Stimulated activated CD4-positive, alpha-beta T cell treated with anti-CD3 and anti-CD28 coated beads, Interleukin-2, amount 100 ng/mL, for 4 hours (primary cell): ENCODE results near the gene XIAP.
"Not testable (repeated sequence)": the region's sequence is repeated elsewhere in the genome, so short reads cannot be mapped to it uniquely, and the experiment has no call there.

Experiments
- DNase-seq: peaks from one replicate; pipeline ENCODE4 v3.0.0-alpha.2; 2020; ENCODE audit warnings: low read depth

The XIAP gene

DNA sequence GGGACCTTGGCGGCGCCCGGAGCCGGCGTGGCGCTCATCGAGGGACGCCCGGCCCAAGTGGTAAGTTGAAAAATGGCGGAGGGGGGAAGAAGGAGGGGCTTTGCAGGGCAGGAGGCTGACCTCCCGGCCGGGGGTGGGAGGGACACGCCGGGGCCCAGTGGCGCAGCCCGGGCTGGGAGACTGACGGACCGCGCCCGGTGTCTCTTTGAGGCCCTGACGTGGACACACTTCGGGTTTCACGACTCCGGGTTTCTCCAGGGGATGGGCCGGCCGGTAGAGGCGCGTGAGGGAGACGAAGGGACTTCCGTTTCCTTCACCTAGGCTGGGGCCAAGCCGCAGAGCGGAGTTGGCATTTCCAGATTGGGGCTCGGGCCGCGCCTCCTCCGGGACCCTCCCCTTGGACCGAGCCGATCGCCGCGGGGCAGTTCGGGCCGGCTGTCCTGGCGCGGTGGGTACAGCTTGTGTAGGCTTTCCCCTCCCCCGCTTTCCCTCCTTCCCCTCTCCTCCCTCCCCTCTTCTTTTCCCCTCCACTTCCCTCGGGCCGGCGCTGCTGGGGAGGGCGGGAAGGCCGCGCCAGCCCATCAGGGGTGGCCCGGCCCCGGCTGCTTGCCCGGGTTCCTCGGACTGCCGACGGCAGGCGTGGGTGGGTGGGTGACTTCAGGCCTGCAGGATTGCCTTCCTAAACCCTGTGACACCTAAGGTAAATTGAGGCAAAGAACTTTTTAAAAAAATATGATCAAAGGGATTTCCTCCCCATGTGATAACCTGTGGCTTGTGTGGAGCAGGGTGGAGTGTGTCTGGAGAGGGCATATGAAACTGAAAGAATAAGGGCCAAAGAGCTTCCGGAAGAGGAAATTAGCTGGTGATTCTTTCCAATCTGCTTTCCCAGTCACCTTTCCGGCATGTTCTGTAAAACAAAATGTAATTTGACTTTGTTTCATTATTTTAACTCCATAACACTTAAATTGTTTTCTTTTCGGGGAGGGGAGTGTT is at the start of gene XIAP:
Gene XIAP, plus strand, starts transcription at position 208 of the 993 bp plus-strand sequence. CDS start 25,610 bp downstream, outside the sequence.
- DNase-seq, result peak; percentile 24

DNA sequence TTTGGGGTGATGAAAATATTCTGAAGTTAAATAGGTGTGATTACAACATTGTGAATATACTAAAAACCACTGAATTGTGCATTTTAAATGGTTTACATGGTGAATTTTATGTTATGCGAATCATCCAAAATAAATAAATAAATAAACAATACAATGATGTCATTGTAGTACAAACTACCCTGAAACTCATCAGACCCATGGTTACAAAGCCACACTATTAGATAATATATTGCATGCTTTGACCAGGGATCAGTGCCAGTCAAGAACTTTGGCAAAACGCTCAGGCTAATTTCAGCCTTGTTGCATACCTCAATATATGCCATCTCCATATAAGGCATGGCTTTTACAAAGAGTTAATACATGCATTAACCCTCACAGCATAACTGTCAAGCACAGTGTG is 45.5 kb upstream of the XIAP start:
- no peak for DNase-seq

DNA sequence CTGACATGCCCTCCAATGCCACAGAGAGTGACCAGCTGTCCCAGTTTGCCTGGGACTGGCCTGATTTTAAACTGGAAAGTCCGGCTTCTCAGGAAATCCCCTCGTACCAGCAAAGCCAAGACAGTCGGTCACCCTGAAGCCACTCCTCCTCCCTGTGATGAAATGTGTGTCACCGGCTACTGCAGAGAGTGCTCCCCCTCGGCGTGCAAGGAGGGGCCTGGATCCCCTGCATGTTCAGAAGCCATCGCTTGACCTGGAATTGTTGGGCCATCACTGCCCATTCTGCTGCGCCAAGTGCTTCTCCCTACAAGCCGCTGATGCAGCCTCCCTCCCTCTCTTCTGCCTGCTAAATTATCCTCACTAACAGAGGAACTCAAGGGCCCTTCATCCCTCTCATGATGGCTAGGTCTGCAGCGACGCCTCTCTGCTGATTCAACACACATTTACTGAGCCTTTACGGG is 44.9 kb upstream of the XIAP start:
- DNase-seq, result not testable (repeated sequence)

DNA sequence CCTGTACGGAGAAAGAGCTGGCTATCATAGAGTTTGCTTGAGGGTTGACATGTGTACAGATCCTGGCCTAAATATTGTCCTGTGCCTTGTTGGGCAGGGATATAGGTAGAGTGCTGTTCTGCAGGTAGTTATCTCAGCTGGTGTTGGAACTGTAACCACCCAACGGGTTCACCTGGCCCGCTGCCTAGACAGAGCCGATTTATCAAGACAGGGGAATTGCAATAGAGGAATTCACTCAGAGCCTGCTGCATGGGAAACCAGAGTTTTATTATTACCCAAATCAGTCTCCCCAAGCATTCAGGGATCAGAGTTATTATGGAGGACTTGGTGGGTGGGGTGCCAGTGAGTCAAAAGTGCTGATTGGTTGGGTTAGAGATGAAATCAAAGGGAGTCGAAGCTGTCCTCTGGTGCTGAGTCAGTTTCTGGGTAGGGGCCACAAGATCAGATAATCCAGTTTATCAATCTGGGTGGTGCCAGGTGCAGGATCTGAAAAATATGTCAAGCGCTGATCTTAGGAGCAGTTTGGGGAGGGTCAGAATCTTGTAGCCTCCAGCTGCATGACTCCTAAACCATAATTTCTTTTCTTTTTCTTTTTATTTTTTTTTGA is 42.5 kb upstream of the XIAP start:
- DNase-seq, result no peak

DNA sequence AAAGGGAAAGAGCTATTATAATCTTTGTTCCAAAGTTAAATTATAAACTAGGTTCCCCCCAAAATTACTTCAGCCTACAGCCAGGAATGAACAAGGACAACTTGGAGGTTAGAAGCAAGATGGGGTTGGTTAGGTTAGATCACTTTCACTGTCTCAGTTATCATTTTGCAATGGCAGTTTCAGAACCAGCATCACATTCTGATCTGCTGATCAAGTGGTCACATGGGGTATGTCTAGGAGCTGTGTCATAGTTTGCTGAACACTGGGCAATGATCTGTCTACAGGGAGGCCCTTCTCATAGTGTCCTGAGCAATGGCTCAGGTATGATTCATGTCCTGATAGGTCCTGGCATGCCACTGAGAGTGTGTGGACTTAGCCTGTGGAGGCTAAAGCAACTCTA is 41.6 kb upstream of the XIAP start:
- no peak for DNase-seq

DNA sequence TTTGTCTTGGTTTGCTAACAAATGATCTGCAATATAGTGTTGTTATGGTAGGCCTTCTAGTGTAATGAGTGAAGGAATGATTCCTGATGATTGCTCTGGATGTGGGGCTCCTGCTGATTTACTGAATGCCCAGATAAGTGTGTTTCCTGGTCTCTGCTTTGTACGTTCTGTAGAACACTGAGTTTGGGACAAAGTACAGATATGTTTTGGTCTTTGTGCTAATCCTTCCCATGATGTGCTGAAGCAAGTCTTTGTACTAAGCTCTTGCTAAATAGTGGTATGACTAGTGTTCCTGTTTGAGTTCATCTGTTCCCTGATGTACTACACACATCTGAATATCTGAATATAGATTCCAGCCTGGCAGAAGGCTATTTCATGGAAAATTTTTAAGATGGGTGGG is 36.9 kb upstream of the XIAP start:
- no peak for DNase-seq

DNA sequence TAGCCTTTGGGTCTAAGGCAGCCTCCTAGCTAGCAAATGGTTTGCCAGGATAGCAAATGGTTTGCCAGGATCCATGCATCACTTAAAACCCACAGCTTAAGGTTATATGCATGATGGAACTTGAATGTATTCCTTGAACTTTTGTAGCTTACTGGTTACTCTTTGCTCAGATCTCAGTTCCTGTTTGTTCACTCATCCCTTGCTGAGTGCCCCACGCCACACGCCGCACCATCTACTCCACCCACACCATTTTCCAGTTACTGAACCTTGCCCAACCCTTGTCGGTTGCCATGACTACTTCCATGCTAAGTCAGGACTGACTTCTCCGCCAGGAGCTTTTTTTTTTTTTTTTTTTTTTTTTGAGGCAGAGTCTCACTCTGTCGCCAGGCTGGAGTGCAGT is 29.5 kb upstream of the XIAP start:
- no peak for DNase-seq

DNA sequence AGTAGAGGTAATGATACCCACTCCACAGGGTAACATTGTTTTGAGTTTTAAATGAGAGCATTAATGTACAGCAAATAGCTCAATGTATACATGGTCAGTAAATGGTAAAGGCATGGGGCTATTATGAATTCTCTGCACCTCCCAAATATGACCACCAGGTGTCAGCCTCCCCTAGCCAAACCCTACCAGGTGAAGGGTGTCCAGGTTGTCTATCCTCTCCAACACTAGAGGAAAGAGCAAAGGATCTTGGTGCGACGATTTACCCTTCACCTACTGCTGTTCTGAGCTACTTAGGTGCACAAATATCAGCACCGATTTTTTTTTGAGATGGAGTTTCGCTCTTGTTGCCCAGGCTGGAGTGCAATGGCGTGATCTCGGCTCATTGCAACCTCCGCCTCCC is 26.5 kb upstream of the XIAP start:
- DNase-seq, result peak; percentile 49

DNA sequence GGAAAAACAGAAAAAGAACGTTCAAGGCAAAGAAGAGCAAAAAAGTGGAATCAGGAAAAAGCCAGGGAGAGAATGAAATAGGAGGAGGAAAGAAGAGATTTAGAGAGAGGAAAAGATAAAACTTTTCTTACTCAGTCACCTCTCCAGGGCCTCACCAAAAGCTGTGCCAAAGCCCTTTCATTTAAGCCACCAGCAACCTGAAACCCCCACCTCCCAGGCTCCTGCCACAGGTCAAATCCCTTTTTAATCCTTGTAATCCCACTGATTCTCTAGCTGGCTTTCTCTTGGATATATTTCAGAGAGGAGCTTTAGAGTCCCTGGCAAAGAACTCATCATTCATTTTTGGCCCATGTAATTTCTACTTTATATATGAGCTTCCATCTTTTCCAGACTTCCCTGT is 25.7 kb upstream of the XIAP start:
- no peak for DNase-seq

DNA sequence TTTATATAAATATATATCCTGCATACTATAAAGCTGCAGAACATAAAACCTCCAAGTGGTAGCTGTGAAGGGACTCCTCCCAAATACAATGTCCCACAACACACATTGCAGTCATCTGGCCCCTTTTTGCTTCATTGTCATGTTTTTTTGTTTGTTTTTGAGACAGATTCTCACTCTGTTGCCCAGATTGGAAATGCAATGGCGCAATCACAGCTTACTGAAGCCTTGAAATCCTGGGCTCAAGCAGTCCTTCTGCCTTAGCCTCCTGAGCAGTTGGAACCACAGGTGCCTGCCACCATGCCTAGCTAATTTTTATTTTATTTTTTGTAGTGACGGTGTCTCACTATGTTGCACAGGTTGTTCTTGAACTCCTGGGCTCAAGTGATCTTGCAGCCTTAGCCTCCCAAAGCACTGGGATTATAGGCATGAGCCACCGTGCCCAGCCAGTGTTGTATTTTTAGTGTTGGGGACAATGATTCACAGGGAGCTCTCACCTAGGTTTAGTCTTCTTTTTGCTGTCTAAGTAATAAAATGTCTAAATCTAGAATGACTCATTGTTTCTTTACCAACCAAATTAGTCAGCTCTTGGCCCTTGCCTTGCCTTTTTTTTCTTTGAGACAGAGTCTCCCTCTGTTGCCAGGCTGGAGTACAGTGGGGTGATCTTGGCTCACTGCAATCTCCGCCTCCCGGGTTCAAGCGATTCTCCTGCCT is 24.0 kb upstream of the XIAP start:
- no peak for DNase-seq

DNA sequence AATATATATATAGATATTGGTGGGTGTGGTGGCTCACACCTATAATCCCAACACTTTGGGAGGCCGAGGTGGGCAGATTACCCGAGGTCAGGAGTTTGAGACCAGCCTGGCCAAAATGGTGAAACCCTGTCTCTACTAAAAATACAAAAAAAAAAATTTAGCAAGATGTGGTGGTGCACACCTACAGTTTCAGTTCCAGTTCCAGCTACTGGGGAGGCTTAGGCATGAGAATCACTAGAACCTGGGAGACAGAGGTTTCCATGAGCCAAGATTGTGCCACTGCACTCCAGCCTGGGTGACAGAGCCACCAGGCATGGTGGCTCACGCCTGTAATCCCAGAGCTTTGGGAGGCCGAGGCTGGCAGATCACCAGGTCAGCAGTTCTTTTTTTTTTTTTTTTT is 14.7 kb upstream of the XIAP start:
- not testable (repeated sequence) for DNase-seq

DNA sequence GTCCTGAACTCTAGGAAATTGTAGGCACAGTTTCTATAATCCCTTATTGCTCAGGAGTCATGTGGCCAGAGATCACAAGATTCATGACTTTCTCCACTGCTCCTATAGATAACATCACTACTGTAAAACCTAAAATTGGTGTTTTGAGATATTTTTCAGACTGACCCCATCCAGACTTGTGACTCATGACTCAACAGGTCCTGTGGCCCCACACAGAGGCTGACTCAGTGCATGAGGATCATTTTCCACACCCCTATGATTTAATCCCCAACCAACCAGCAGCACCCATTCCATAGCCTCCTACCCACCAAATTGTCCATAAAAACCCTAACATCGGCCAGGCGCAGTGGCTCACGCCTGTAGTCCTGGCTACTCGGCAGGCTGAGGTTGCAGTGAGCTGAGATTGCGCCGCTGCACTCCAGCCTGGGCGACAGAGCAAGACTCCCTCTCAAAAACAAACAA is 13.2 kb upstream of the XIAP start:
- DNase-seq, result no peak

DNA sequence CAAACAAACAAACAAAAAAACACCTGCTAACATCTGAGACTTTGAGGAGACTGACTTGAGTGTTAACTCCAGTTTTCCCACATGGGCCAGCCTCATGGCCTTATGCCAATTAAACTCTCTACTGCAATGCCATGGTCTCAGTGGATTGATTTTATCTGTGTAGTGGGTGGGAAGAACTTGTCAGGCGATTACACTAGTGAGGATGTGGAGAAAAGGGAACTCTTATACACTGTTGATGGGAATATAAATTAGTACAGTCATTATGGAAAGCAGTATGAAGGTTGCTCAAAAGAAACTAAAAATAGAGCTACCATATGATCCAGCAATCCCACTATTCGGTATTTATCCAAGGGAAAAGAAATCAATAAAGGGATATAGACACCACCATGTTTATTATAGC is 12.8 kb upstream of the XIAP start:
- no peak for DNase-seq

DNA sequence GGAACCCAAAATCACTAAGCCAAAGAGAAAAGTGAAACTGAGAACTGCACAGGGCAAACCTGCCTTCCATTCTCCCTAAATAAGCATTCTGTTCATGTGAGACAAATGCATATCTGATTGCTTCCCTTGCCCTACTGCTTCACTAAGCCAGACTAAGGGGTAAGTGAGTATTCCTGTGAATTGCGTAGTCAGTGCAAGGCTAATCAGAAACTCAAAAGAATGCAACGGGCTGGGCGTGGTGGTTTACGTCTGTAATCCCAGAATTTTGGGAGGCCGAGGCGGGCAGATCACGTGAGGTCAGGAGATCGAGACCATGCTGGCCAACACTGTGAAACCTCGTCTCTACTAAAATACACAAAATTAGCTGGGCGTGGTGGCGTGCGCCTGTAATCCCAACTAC is 10.8 kb upstream of the XIAP start:
- DNase-seq, result no peak

DNA sequence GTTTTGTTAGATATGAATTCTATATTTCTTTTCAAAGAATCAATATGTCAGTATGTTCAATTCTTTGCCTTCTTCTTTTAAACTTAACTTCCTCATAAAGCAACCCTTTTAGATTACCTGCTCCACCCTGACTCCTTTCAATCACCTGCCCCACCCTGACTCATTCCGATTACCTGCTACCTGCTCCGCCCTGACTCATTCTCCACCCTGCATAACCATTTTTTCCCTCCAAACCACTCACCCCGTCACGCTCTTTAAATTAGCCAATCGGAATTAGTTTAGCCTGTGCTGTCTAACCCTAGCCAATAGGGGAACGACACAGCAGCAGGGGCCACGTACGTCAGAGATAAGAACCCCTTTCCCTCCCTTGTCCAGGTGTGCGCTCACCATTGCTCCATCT is 9.9 kb upstream of the XIAP start:
- not testable (repeated sequence) for DNase-seq

DNA sequence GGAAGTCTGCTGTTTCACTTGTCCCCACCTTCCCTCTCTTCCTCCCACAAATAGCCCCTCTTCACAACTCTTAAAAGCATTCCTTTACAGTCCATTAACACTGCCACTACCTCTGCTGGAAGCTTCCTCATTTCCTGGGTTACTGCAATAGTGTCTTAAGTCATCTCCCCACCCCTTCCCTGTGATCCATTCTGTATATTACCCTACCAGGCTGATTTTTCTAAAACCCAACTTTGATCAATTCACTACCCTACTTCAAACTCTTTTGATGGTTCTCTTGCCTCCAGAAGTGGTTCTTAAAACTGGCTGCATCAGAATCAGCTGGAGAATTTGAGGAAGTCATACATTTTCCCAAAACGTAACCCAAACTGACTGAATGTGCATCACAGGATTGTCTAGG is 8.8 kb upstream of the XIAP start:
- no peak for DNase-seq

DNA sequence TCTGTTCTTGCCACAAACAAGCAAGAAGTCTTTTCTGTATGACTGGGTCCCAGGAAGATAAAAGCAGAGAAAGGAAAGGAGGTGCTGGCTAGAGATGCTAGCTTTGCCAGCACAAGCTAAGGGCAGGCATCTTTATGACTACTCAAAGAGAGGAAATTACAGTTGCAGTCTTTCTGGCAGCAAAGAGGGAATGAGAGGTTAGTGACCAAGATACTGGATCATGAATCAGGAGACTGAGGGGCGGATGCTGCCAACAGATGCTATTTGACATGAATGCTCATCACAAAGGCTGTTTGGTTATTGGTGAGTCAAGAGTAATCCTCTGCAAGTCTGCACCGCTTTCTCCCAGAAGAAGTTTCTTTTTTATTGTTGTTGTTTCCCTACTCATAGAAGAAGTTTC is 5.5 kb upstream of the XIAP start:
- DNase-seq, result no peak

DNA sequence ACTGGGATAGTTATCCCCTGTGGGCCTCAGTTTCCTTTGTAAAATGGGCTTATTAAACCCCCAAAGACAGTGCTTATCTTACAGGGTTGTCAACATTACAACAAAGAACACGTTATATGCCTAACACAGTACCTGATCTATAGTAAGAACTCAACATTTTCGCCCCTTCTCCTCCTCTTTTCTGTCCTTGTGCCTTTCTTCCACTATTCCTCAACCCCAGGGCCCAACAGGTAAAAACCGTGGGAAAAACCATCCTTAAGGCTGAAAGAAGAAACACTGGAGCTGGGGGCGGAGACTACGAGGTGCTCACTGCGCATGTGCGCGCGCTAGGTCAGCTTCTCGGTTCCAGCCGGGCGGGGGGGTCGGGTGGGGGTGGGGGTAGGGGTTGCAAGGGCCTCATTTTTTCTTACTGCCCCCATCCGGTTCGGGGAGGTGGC is 426 bp upstream of the XIAP start:
- DNase-seq, result peak; percentile 41

DNA sequence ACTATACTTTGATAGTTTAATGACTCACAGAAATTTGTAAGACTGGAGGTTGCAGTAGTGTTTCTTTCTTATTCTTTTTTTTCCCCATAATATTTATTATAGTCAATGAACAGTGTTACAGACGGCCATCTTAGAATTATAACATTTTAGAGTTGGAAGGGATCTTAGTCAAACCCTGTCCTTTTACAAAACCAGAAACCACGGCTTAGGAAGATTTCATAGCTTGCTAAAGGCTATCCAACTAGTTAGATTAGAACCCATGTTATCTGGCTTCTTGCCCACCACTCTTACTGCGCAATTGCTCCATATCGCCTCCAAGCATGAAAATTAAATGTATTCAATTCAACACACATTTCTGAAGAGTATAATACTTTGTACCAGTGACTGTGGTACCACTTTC is 1.1 kb downstream of the XIAP start:
- DNase-seq, result no peak

DNA sequence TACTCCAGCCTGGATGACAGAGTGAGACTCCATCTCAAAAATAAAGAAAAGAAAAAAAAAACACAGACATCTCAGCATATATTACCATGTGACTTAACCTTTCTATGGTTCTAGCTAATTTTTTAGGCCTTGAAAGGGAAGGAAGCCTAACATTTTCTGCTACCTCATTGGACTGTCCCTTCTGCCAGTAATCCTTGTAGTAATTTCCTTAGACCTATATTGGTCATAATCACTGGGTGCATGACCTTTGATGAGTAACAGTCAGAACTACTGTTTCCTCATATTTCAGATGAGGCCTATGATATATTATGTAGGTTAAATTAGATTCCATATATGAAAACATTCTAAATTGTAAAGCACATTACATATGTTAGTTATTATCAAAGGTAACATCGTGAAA is 9.6 kb downstream of the XIAP start:
- DNase-seq, result no peak

DNA sequence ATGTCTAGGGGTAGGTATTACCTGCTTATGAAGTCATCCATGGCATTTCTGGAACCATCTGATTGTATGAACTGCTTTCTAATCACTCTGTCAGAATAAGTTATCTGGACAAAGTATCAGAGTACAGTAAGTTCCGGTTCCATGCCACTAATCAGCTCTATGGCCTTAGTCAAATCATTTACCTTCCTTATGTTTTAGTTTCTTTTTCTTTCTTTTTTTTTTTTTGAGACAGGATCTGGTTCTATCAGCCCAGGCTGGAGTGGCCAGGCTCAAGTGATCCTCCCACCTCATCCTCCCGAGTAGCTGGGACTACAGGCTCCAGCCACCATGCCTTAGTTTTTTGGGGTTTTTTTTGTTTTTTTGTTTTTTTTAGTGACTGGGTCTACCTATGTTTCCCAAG is 11.5 kb downstream of the XIAP start:
- DNase-seq, result no peak

DNA sequence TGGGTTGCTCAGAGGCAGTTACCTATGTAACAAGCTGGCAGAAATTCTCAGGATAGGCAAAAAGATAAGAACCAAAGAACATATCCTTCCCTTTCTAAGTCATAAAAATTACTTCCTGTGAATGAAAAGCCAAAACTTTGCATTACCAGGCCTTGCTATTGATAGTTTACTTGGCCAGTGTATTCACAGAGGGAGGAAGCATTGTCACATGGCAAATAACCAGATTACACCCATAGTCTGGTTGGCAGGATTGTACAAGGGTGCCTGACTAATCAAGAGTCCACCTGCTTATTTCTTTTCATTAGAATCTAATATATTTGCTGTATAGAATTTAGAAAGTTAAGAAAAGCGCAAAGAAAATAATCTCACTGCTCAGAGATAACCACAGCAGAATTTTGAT is 14.1 kb downstream of the XIAP start:
- no peak for DNase-seq

DNA sequence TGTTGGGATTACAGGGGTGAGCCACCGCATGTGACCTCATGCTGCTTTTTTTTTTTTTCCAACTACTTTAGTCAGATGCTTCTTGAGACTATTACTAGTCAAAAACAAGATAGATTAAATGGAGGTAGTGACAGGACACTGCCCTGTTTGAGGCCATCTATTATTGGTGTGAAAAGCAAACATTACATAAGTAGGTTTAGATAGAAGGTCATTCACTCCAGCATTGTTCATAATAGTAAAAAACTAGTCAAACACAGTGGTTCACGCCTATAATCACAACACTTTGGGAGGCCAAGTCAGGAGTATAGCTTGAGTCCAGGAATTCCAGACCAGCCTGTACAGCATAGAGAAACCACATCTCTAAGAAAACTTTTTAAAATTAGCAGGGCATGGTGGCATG is 16.3 kb downstream of the XIAP start:
- no peak for DNase-seq
